Activated CD4-positive, alpha-beta T cell treated with anti-CD3 and anti-CD28 coated beads, Interleukin-2, Interleukin-6, amounts not matched to agents 100 ng/mL and 50 ng/mL, durations not matched to agents 16 hours and 8 hours (primary cell): ENCODE results near the gene TRPM7.
"Not testable (repeated sequence)": the region's sequence is repeated elsewhere in the genome, so short reads cannot be mapped to it uniquely, and the experiment has no call there.

Source experiments
- DNase-seq: peaks from one replicate; pipeline ENCODE4 v3.0.0-alpha.2; 2020

Gene TRPM7, protein sequence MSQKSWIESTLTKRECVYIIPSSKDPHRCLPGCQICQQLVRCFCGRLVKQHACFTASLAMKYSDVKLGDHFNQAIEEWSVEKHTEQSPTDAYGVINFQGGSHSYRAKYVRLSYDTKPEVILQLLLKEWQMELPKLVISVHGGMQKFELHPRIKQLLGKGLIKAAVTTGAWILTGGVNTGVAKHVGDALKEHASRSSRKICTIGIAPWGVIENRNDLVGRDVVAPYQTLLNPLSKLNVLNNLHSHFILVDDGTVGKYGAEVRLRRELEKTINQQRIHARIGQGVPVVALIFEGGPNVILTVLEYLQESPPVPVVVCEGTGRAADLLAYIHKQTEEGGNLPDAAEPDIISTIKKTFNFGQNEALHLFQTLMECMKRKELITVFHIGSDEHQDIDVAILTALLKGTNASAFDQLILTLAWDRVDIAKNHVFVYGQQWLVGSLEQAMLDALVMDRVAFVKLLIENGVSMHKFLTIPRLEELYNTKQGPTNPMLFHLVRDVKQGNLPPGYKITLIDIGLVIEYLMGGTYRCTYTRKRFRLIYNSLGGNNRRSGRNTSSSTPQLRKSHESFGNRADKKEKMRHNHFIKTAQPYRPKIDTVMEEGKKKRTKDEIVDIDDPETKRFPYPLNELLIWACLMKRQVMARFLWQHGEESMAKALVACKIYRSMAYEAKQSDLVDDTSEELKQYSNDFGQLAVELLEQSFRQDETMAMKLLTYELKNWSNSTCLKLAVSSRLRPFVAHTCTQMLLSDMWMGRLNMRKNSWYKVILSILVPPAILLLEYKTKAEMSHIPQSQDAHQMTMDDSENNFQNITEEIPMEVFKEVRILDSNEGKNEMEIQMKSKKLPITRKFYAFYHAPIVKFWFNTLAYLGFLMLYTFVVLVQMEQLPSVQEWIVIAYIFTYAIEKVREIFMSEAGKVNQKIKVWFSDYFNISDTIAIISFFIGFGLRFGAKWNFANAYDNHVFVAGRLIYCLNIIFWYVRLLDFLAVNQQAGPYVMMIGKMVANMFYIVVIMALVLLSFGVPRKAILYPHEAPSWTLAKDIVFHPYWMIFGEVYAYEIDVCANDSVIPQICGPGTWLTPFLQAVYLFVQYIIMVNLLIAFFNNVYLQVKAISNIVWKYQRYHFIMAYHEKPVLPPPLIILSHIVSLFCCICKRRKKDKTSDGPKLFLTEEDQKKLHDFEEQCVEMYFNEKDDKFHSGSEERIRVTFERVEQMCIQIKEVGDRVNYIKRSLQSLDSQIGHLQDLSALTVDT (N-terminal part only)

DNA sequence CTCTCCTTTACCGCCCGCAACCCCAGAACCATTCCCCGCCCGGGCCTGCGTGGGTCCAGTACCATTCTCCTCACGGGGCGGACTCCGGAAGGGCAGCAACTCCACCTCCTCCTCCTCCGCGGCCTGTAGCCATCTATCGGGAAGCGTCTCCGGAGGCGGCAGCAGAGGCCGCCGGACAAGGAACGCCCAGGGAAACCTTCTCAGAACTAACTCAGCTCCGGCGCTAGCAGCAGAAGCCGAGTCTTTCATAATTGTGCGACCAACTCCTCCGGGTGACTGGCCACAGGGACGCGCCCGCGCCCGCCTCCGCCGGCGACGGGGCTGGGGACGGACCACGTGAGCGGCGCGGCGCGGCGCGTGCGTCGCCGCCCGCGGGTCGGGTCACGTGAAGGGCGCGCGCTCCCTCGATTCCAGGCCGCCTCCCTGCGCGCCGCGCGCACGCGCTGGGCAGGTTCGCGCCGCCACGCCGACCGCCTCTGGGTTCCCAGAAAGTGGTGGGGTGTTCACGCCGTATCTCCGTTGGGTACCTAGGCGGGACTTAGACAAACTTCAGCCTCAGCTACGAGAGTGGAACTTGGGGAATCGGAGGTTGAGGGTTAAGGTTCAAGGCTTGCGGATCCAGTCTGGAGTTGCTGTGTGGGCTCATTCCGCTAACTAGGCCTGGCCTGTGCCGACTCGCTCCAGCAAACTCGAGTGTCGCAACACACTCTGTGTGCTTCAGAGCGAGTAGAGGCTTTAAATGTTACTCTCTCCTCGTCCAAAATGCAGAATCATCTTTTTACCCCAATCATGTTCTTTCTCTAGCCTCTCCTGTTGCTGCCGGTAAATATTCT lies at the start of gene TRPM7:
TSS of gene TRPM7 (minus strand) at position 329 of the 833 bp plus-strand sequence. CDS start at position 65, 264 bp downstream.
- DNase-seq = peak; percentile 93

DNA sequence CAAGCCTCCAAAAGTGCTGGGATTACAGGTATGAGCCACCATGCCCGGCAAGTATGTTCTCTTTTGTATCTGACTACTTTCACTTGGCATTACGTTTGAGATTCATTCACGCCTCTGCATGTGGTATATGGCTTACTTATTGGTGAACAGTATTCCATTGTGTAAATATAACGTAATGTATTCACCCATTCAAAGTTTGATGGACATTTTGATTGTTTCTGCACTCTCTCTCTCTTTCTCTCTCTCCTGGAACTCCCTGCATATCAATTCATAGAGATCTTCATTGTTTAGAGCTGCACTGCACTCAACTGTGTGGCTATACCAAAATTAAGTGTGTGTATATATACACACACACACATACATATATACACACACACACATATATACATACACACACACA lies 48.6 kb upstream of the TRPM7 start:
- DNase-seq = no peak

DNA sequence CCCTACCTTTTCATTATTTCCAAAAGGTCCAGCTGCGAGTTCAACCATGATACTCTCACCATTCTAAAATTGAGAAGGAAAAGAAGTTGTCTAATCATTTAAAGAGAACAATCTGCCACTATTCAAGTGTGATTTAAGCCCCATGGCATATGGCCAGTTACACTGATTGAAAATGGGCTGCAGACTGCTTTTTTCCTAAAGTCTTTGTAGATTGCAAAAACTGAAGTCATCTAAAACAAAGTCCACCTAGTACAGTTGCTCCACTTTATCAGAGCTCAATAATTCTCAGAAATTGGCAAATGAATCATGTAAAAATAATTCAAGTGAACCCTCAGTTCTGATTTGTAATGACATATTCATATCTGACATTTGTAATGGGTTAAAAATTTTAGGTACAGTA lies 39.7 kb upstream of the TRPM7 start:
- no peak for DNase-seq

DNA sequence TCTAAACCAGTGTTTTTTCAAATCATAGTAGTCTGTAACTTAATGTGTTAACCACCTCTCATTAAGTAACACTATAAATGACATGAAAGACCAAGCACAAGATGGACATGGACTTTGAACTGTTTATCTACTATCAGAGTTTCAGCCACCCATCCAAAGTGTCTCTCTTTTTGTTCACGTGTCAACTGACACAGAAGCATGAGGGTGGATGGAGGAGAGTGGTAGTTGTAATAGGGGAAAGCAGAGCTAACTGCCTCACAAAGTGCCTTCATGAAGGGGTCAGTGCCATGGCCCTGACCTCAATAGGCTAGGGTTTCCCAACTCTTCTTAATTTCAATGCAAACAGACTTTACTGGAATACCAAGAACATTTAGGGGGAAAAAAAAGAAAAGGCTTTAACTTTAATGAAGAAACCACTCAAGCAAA lies 32.1 kb upstream of the TRPM7 start:
- DNase-seq = no peak

- DNase-seq = no peak
Observed at GRCh38 chr15:50712018-50712417, 25.4 kb upstream of the TRPM7 start.

GRCh38 chr15:50710585-50710984 lies 24.0 kb upstream of the TRPM7 start:
- no peak for DNase-seq

DNA sequence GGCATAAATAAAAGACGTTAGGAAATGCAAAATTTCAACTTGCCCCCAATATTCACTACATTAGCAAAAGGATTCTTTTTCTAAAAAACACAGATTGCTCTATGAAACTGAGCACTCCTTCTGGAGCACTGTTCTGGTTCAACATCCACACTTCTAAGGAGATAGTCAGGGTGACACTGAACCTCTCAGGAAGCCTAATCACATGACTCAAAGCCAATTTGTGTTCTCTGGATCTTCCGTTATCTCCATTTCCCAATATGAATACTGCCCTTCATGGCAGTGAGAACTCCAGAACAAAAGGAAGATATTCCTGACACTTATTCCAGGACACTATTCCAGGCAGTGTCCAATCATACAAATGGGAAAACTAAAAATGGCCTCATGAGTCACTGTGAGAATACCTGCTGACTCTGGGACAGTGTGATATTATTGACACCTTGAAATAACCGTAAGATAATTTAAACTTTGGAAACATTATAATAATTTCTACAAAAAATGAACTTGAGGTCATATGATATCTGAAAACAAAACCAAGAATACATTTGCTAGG lies 21.4 kb upstream of the TRPM7 start:
- no peak for DNase-seq

DNA sequence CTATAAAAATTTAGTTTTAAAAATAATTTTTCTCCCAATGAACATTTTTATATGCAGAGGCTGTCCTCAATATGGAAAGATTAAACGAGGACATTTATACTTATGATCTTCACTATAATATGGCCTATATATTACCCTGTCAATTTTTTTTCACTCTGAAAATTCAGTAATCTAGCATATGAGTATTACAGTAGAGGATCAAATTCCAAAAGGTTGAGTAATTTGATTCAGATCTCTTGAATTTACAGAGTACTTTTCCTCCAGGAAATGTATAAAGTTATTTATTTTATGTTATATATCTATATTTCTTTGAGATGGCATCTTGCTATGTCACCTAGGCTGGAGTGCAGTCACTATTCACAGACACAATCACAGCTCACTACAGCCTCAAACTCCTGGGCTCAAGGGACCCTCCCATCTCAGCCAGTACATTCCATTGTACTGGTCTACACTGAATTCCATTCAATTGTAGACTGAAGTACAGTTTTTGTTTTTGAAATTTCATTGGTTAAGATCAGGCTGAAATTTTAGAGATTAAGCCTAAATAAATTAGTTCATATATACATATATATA lies 16.3 kb upstream of the TRPM7 start:
- no peak for DNase-seq

GRCh38 chr15:50698101-50698500 lies 11.5 kb upstream of the TRPM7 start:
- no peak for DNase-seq

DNA sequence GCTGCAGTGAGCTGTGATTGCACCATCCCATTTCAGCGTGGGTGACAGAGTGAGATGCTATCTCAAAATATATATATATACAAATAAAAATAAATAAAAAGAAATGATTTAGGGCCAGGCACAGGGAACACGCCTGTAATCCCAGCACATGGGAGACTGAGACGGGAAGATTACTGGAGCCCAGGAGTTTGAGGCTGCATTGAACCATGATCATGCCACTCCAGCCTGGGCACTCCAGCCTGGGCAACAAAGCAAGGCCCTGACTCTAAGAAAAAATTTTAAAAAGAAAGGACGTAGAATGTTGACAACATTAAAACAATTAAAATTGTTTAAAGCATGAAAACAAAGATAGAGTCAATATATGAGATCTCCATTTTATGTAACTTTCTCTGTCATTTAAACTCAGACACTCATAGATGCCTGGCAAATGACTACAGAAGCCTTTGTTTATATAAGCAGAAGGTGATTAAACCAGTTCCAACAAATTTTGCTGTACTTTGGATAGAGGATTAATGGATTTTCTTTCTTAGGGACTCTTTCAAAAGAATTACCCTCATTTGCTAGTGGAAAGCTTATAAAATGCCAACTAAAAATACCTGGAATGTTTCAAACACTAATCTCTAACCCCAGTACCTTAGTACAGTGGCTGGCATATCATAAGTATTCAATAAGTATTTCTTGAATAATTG lies 10.7 kb upstream of the TRPM7 start:
- no peak for DNase-seq

DNA sequence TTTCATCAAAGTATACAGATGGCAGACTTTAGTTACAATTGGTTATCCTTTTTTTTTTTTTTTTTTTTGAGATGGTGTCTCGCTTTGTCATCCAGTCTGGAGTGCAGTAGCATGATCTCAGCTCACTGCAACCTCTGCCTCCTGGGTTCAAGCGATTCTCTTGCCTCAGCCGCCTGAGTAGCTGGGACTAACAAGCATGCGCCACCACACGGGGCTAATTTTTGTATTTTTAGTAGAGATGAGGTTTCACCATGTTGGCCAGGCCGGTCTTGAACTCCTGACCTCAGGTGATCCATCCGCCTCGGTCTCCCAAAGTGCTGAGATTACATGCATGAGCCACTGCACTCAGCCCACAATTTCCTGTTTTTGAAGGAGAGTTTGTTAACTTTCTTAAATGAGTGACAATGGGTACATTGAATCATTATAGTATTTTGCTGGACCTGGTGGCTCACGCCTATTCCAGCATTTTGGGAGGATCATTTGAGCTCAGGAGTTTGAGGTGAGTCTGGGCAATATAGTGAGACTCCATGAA lies 8.1 kb upstream of the TRPM7 start:
- DNase-seq = not testable (repeated sequence)

DNA sequence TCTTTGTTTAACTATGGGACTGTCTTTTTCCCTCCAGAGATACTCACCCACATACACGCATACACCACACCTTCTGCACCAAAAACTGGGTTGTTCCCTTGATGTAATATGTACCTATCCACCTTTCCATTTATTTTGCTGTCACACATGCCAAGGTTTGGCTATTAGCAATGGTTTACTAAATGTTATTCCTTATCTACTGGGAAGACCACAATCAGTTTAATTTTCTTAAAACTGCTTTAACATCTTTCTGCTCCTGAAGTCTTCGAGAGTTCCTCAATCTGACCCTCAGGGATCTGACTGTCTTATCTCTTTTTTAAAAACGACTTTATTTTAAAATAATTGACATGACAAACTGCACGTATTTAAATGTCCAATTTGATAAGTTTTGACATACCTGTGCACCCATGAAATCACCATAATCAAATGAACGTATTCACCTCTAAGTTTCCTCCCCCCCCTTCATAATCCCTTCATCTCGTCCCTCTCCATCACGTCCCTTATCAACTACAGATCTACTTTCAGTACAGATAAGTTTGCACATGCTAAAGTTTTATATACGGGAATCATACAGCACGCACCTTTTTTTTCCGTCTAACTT lies 805 bp upstream of the TRPM7 start:
- DNase-seq = no peak

GRCh38 chr15:50685976-50686468 lies 575 bp downstream of the TRPM7 start:
- DNase-seq = peak; percentile 81

DNA sequence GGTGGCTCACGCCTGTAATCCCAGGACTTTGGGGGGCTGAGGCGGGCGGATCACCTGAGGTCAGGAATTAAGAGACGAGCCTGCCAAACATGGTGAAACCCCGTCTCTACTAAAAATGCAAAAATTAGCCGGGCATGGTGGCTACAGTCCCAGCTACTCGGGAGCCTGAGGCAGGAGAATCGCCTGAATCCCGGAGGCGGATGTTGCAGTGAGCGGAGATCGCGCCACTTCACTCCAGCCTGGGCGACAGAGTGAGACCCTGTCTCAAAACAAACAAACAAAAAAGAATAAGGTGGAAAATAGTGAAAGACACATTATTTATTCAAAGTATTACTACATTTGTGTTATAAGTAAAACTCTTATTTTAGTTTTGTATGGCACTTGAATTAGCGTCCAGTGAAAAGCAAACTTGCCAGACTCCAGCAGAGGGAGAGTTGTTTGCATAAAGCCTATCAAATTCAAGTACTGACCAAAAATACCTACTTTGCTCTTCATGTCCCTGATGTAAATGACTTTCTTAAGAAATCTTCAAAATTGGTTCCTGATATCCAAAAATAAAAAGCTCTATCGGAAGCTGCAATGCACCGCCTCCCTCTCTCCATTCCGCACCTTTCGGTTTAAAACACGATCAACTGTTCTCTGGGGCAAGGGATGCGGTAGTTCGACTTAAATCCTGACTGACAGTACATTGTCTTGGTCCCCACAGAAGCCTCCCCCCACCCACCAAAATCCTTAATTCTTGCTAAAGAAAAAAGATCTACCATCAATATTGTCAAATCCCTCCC lies 1.2 kb downstream of the TRPM7 start:
- peak; percentile 10 for DNase-seq

GRCh38 chr15:50681467-50681866 lies 5.1 kb downstream of the TRPM7 start:
- no peak for DNase-seq

GRCh38 chr15:50676799-50677483 lies 9.7 kb downstream of the TRPM7 start:
- DNase-seq = no peak

- peak; percentile 13 for DNase-seq
Observed at GRCh38 chr15:50675535-50676144, 11.0 kb downstream of the TRPM7 start.

GRCh38 chr15:50670115-50670514 lies 16.5 kb downstream of the TRPM7 start:
- no peak for DNase-seq
